GM12873 (cell line): ENCODE data around the gene PTCSC3.

ENCODE experiments used
- CTCF ChIP-seq: IDR thresholded peaks from 2 replicates; pipeline ENCODE4 v1.5.1; 2012; ENCODE audit warnings: low read depth, mild to moderate bottlenecking, moderate library complexity, low read length, control low read depth; ENCODE audit not compliant: insufficient read depth; ENCODE audit errors: missing control alignments

Gene PTCSC3

GRCh38 chr14:36161776-36162175 is 14.7 kb downstream of the PTCSC3 start:
- TF ChIP-seq CTCF = no peak

- TF ChIP-seq CTCF = no peak
Measured at GRCh38 chr14:36151335-36151734, 25.2 kb downstream of the PTCSC3 start.

GRCh38 chr14:36134038-36134437 is 42.5 kb downstream of the PTCSC3 start:
- no peak for TF ChIP-seq CTCF

GRCh38 chr14:36132826-36133225 is 43.7 kb downstream of the PTCSC3 start:
- TF ChIP-seq CTCF = no peak

- no peak for TF ChIP-seq CTCF
Measured at GRCh38 chr14:36130186-36130585, 46.3 kb downstream of the PTCSC3 start.

- no peak for TF ChIP-seq CTCF
Measured at GRCh38 chr14:36129181-36129580, 47.3 kb downstream of the PTCSC3 start.

- TF ChIP-seq CTCF = no peak
Measured at GRCh38 chr14:36113341-36113740, 63.2 kb downstream of the PTCSC3 start.
